Activated CD4-positive, CD25-positive, alpha-beta regulatory T cell treated with anti-CD3 and anti-CD28 coated beads, Interleukin-2, amount 50 U/mL, for 16 hours (primary cell): ENCODE data around the gene KANK2.

Source experiments
- DNase-seq: peaks from one replicate; pipeline ENCODE4 v3.0.0-alpha.2; 2020; ENCODE audit warnings: low read depth, low spot score

KANK2 gene

GRCh38 chr19:11225815-11226214, 28.5 kb upstream of the KANK2 start:
- DNase-seq: no peak

DNA sequence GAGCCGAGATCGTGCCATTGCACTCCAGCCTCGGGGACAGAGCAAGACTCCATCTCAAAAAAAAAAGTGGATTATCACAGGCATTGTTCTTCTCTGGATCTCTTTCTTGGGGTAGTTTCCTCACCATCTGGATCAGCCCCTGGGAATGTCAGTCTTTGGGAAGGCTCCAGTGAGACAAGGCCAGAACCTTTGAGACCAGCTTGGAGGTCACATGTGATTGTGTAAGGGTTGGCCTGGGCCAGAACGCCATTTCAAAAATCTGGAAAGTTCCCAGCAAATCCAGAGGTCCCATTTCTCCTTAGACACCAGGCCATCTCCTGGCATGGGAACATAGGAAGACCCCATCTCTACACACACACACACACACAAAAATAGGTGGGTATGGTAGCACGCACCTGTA, 27.8 kb upstream of the KANK2 start:
- no peak for DNase-seq

DNA sequence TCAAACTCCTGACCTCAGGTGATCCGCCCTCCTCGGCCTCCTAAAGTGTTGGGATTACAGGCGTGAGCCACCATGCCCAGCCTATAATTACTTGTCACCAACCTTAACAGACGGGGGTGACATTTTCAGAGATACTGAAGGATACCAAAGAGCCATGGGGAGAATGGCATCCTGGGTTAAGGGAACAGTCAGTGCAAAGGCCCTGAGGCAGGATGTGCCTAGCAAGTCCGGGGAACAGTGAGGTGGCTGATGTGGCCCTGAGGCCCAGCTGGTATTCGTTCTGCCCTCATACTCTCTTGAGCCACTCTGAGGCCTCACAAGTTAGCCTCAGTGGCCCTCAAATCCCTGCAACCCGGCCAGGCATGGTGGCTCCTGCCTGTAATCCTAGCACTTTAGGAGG, 27.1 kb upstream of the KANK2 start:
- no peak for DNase-seq

DNA sequence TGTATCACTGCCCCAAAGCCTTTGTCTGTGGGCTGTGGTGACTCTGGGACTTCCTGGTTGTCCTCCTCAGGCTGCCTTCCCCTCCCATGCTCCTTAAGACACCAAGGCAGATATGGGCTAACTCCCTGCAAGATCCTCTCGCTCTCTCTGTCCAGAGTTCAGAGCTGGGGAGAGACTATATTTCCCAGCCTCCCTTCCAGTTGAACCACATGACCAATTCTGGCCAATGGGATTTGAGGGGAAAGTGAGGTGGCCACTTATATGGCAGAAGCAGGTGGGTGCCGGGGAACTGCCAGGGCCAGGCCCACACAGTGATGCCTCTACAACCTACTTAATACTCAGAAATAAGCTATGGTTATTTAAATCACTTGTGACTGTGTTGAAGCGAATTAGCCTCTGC, 25.9 kb upstream of the KANK2 start:
- no peak for DNase-seq

DNA sequence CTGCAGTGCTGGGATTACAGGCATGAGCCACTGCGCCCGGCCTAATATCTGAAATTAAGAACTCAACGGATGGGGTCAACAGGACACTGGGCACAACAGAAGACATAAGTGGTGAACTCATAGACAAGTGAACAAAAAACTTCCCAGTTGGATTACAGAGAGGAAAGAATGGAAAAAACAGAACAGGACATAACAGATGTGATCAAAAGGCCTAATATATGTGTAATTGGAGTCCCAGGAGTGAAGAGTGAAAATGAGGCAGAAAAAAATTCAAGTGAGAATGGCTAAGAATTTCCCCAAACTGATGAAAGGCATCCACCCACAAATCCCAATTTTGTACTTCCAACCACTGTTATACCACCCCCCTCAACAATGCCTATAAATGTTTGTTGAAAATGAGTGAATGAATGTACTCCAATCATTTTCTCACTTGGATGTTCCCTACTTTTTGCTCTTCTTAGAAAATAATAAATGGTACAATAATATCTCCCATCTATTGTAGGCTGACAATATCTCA, 23.8 kb upstream of the KANK2 start:
- DNase-seq: no peak

- no peak for DNase-seq
Measured at GRCh38 chr19:11214387-11214786, 17.0 kb upstream of the KANK2 start.

DNA sequence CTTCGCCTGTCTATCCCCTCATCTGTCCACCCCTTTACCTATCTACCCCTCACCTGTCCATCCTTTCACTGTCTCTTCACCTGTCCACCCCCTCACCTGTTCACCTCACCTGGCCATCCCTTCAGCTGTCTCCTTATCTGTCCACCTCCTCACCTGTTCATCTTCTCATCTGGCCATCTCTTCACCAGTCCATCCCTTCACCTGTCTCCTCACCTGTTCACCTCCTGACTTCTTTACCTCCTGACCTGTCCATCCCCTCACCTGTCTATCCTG, 13.2 kb upstream of the KANK2 start:
- DNase-seq: no peak

DNA sequence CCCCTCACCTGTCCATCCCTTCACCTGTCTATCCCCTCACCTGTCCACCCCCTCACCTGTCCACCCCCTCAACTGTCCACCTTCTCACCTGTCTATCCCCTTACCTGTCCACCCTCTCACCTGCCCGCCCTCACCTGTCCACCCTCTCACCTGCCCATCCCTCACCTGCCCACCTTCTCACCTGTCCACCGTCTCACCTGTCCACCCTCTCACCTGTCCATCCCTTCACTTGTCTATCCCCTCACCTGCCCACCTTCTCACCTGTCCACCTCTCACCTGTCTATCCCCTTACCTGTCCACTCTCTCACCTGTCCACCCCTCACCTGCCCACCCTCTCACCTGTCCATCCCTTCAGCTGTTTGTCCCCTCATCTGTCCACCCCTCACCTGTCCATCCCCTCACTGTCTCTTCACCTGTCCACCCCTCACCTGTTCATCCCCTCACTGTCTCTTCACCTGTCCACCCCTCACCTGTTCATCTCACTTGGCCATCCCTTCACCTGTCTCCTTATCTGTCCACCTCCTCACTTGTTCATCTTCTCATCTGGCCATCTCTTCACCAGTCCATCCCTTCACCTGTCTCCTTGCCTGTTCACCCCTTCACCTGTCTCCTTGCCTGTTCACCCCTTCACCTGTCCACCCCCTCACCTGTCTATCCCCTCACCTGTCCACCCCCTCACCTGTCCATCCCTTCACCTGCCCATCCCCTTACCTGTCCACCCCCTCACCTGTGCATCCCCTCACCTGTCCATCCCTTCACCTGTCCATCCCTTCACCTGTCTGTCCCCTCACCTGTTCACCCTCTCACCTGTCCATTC, 12.7 kb upstream of the KANK2 start:
- no peak for DNase-seq

DNA sequence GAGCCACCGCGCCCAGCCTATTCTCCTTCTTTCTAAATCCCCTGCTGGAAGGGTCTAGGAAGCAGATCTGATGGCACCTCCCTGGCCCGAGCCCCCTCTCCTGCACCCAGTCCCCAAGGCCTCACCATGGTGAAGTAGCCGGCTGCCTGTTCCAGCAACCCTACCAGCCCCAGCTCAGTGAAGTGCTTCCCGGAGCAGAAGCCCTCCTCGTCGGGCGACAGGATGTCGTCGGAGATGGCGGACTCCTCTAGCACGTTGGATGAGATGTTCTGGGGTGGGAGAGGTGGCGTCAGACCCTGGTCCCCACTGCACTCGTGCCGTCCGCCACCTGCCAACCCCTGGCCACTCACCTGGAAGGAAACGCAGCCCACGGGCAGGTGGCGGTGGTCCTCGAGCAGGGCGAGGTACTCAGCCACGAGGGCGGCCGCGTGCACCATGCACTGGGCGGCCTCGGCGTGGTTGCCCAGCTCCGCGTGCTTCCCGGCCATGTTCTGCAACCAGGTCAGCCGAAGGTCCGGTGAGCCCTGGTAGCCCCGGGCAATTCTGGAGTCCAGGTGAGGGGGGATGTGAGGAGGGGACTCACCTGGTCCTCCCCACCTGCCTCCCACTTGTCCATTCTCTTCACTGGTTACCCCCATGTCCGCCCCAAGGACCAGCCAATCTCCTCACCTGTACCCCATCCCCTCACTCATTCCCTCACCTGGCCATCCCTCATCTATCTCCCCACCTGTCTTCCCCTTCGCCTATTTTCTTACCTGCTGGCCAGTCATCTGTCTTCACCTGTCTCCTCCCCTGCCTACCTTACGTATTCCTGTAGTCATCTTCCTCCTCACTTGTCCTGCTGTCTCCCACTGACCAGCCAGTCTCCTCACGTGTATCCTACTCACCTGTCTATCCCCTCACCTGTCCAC, 11.5 kb upstream of the KANK2 start:
- no peak for DNase-seq

GRCh38 chr19:11205939-11206570, 8.7 kb upstream of the KANK2 start:
- no peak for DNase-seq

GRCh38 chr19:11204943-11205349, 7.6 kb upstream of the KANK2 start:
- no peak for DNase-seq

GRCh38 chr19:11204076-11204602, 6.8 kb upstream of the KANK2 start:
- no peak for DNase-seq

DNA sequence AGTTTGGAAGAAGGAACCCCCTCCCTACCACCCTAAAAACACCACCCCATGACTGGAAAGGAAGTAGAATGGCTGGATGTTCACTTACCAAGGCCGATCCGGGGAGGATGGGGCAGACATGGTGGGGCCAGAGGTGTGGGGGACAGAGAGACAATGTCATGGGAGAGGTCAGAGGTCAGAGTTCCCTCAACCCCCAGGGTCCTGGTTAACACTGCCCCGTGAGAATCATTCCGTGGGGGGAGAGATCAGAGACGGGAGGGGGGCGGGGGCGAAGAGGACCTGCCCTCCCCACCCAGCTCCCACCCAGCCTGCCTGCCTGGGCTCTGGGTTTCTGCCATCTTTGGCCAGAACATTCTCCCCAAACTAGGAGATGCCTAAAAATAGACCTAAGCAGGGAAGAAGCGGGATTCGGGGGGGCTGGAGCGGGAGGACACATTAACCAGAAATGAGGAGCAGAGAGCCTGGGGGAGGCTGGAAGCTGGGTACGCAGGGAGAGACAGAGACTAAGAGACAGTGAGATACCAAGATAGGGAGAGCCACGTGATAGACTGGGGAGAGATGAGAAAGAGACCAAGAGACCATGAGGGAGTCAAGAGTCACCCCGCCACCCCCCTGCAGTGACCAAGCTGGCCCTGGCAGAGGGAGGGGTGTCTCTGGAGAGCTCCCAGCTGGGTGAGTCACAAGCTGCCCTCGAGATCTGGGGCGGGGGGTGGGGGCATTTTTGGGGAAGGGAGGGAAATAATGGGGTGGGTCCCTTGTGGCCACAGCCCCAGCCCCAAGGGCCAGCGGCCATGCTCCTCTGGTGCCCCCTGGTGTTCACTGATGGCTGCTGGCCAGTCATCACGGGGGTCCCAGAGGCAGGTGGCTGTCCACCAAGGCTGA, 6.1 kb upstream of the KANK2 start:
- peak; percentile 9 for DNase-seq

DNA sequence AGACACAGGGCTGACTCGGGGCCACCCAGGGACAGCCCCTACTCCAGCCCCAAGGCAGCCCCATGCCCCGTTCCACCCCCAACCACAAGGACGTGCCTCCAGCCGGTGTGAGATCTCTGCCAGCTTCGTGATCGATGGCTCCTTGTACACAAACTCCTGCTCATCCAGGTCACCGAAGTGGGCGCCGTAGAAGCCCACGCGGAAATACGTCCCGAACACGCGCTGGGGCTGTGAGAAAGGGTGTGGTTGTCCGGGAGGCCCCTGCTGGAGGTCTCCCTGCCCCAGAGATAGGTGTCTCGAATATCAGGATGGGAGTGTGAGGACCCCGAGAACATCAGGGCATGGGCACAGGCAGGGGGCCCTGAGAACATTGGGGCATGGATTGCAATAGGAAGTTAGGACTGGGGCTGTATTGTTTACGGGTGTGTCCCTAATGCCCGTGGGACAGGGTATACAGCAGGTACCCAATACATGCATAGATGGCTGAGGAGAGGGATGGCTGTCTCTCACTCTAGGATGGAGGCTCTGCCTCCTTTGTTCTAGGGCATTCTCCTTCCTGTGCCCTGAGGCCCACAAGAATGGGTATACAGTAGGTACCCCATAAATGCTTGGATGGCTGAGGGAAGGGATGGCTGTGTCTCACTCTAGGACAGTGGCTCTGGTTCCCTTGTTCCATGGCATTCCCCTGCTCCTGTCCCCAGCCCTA, 5.3 kb upstream of the KANK2 start:
- no peak for DNase-seq

DNA sequence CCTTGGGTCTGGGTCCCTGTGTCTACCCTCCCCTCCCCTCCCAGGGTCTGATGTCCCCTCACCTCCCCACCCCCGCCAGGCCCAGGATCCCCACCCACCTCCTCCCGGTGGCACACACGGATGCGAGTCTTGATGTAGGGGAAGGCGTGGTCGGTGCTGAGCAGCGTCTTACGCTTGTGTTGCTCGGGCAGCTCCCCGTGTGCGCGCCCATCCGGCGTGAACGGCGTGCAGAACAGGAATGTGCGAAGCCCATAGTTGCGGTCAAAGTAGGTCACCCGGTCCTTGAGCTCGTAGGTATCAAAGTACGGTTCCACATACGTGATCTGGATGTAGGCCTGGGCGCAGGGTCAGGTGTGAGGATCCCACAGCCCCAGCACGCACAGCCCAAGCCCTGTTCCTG, 4.4 kb upstream of the KANK2 start:
- no peak for DNase-seq

GRCh38 chr19:11200931-11201330, 3.6 kb upstream of the KANK2 start:
- no peak for DNase-seq

GRCh38 chr19:11200015-11200574, 2.8 kb upstream of the KANK2 start:
- DNase-seq: no peak

DNA sequence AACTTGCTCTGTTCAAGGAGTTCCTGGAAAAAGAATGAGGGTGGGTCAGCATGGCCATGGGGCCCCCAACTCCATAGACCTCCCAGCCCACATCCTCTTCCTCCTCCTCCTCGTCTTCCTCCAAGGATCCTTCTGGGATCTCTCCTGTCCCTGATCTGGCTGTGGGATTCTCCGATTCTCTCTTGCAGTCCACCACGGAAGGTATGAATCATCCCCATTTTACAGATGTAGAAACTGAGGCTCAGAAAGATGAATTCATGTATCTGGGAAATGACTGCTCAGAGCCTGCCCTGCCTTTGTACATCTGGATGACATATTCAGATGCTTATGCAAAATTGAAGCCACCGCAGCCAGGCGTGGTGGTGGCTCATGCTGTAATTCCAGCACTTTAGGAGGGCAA, 2.2 kb upstream of the KANK2 start:
- no peak for DNase-seq

DNA sequence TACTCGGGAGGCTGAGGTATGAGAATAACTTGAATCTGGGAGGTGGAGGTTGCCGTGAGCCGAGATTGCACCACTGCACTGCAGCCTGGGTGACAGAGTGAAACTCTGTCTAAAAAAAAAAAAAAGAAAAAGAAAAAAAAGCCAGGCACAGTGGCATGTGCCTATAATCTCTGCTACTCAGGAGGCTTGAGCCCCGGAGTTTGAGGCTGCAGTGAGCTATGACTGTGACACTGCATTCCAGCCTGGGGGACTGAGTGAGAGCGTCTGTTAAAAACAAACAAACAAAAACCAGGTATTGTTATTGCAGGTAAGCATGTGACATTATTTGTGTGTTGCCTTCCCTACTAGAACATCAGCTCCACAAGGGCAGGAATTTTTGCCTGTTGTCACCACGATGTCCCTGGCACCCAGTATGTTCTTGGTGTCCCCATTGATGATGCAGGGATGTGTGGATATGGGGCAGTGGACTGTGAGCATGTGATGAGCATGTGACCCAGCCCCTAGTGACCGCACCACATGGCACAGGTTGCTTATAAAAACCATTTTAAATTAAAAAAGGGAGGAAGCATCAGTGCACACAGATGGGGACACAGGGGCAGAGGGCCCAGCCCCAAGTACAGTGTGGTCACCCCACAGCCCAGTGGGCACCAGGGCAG, 1.6 kb upstream of the KANK2 start:
- DNase-seq: no peak

DNA sequence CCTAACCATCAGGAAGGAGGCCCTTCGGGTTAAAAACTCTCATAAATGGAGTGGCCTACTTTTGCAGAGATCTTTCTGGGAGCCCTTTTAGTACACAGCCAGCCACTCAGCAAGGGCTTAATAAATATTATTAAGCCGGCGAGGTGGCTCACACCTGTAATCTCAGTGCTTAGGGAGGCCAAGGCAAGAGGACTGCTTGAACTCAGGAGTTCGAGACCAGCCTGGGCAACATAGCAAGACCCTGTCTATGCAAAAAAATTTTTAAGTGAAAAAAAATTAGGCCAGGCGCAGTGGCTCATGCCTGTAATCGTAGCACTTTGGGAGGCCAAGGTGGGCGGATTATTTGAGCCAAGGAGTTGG, 810 bp upstream of the KANK2 start:
- no peak for DNase-seq
